GM21825 (cell line): ENCODE measurements around the gene POLE3.
"Not testable (repeated sequence)": the region's sequence is repeated elsewhere in the genome, so short reads cannot be mapped to it uniquely, and the experiment has no call there.

Source experiments
- ATAC-seq: cut with Tn5 transposase; IDR thresholded peaks from one replicate; pipeline ENCODE4 v1.9.1; 2021; ENCODE audit warnings: mild to moderate bottlenecking, moderate library complexity; ENCODE audit not compliant: unreplicated experiment

The POLE3 gene

GRCh38 chr9:113406353-113406752 lies 4.1 kb downstream of the POLE3 start:
- not testable (repeated sequence) for ATAC-seq

- ATAC-seq: no peak
These were observed 6.8 kb downstream of the POLE3 start for GRCh38 chr9:113403646-113404045.

GRCh38 chr9:113401027-113401792 lies 9.3 kb downstream of the POLE3 start, which contains the start of gene ALAD:
TSS of gene ALAD (minus strand) at chr9:113401284. CDS start at chr9:113393559, 7,725 bp downstream.
- ATAC-seq: peak; percentile 97

- no peak for ATAC-seq
These were observed 10.8 kb downstream of the POLE3 start for GRCh38 chr9:113399646-113400200.

- ATAC-seq: no peak
These were observed 11.7 kb downstream of the POLE3 start for GRCh38 chr9:113398796-113399195.

GRCh38 chr9:113397203-113397631 lies 13.3 kb downstream of the POLE3 start:
- ATAC-seq: no peak

- ATAC-seq: no peak
These were observed 15.2 kb downstream of the POLE3 start for GRCh38 chr9:113395000-113395861.

- no peak for ATAC-seq
These were observed 17.2 kb downstream of the POLE3 start for GRCh38 chr9:113393281-113393680.

- ATAC-seq: no peak
These were observed 18.6 kb downstream of the POLE3 start for GRCh38 chr9:113391917-113392316.

- ATAC-seq: no peak
These were observed 20.1 kb downstream of the POLE3 start for GRCh38 chr9:113390192-113390960.

- no peak for ATAC-seq
These were observed 21.0 kb downstream of the POLE3 start for GRCh38 chr9:113389451-113389850.

GRCh38 chr9:113388833-113389232 lies 21.6 kb downstream of the POLE3 start:
- no peak for ATAC-seq

GRCh38 chr9:113387560-113388230 lies 22.8 kb downstream of the POLE3 start:
- no peak for ATAC-seq

- ATAC-seq: no peak
These were observed 23.7 kb downstream of the POLE3 start for GRCh38 chr9:113386571-113387393.

GRCh38 chr9:113381909-113382411 lies 28.5 kb downstream of the POLE3 start:
- no peak for ATAC-seq

- not testable (repeated sequence) for ATAC-seq
These were observed 29.0 kb downstream of the POLE3 start for GRCh38 chr9:113381441-113381840.

- ATAC-seq: peak; percentile 71
These were observed 29.6 kb downstream of the POLE3 start for GRCh38 chr9:113380869-113381378.

GRCh38 chr9:113379829-113380210 lies 30.7 kb downstream of the POLE3 start:
- ATAC-seq: not testable (repeated sequence)
